HG03097 (cell line): Measurements from ENCODE around the gene ARL6IP4.

Source experiments
- ATAC-seq: cut with Tn5 transposase; IDR thresholded peaks from one replicate; pipeline ENCODE4 v1.9.1; 2021; ENCODE audit not compliant: unreplicated experiment, low FRiP score

Gene ARL6IP4

DNA sequence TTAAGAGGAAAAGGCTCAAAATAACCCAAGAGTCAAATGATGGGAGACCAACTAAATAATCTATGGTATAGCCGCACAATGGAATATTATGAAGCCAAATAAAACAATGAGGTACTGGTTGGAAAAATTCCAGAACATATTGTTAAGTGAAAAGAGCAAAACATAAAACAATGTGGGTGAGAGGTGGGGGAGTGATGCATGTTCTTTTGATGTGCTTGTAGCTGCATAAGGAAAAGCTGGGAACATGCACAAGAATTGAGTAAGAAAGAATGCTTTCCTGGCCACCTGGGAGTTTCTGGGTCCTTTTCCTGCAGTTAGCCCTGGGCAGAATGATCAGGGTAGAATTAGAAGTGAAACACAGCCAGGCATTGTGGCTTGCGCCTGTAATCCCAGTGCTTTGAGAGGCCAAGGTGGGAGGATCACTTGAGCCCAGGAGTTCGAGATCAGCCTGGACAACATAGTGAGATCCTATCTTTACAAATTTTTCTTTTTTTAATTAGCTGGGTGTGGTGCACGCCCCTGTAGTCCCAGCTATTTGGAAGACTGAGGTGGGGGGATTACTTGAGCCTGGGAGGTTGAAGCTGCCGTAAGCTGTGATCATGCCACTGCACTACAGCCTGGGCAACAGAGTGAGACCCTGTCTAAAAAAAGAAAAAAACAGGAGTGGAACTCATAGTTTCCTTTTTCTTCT, 22.1 kb upstream of the ARL6IP4 start:
- ATAC-seq = no peak

DNA sequence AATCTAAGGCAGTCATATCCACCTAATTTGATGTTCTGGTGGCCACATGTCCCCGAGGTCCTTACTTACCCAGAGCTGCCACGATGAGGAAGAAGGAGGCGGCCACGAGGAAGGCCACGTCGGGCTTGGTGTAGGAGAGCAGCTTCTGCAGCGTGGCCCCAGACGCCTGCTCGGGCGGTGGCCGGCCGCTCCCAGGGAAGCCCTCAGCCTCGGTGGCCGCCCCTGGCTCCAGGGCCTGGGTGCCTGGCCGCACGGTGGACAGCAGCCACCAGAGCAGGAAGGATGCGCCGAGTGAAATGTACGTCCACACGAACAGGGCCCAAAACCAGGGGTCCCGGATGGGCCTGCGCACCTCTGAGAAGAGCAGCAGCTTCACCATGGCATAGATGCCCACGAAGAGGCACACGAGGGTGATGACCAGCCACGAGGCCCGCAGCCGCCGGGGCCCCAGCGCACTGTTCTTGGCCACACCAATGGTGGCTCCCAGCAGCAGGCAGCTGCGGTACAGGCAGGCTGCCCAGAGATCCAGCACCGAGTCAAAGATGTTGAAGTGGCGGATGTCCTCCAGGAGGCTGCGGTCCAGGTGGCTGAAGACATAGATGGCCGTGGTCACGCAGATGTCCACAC, 20.8 kb upstream of the ARL6IP4 start:
- ATAC-seq = no peak

DNA sequence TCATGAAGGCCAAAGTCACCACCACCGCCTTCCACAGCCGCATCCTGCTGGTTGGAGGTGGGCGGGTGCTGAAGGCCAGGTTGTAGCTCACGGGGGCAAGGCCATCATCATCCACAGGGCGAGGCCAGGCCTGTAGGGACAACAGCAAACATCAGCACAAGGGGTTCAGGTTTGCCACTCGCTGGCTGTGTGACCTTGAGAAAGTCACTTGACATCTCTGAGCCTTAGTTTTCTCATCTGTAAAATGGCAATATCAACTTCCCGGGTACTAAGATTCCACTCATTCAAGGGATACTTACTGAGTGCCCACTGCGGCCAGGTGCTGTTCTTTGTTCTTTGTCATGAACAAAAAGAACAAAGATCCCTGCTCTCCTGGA, 20.3 kb upstream of the ARL6IP4 start:
- no peak for ATAC-seq

DNA sequence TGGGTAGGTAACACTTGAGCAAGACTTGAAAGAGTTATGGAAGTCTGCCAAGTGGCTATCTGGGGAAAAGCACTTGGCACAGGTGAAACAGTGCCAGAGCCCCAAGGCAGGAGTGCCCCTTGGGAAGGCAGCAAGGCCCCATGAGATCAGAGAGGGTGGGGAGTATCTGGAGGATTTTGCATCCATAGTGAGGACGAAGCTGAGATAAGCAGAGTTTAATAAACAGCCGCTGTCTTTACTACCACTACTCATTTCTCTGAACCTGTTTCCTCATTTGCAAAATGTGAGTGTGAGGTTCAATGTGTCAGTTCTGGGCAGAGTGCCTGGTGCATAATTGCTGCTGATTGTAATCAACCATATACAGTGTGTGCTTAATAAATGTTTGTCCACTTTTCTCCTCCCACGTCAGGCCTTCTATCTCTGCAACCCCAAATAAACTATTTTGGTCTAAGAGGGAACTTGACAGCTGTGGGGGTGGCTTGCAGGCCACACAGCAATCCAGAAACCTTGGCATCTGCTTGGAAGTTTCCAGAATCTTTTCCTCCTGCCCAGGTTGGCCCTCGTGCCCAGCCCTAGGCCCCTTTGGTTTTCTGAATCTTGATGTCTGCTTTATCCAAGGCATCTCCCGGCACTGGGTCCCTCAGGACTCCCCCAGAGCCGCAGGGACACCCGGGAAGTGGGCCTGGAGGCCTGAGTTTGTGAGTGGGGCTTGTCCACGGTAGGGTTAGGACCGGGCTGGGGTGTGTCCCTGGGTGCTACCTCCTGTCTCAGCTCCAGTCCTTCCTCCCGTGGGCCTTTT, 18.8 kb upstream of the ARL6IP4 start:
- no peak for ATAC-seq

DNA sequence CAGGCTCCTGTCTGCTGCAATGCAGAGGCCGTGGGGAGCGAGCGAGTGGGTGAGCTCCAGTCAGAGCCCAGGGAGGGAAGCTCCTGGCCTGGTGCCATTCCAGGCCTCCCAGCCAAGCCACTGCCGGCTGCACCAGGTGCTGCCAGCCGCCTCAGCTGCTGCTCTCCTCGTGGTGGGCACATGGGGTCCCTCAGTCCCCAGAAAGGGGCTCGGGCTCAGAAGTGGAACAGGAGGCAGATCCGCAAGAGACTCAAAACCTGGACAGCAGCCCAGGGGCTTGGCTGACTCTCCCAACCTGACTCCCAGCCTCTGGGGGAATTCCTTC, 16.6 kb upstream of the ARL6IP4 start:
- no peak for ATAC-seq

DNA sequence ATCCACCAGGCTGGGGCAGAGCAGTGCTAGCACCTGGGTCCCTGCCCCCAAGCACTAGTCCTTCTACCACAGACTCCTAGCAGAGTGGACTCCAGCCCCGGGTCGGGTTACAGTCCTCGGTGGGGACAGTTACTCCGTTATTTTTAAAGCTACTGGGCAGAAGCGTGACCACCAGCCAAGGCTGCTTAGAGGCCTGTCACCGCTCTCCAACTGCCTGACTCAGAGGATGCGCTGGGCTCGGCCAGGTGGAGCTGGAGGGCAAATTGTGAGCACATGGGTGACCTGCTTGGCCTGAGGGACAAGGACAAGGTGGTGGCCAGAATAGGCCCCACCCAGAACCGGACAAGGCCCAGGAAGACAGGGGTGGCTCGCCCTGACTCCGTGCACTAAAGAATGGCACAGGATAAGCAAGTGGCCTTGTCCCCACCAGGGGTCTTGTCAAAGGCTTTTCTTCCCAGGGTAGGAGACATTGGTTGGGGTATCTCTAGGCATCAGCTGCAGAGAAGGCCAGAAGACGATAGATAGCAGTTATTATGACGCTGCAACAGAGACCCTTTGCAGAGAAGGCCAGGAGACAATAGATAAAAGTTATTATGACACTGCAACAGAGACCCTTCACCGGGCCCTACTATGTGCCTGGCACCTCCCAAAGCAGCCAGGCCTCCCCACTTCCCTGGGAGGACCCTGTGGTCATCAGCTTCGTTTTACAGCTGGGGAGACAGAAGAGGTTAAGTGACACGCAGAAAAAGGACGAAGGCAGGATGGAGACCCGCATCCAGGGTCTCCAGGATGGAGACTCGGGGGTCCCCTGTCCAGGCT, 15.8 kb upstream of the ARL6IP4 start:
- no peak for ATAC-seq

DNA sequence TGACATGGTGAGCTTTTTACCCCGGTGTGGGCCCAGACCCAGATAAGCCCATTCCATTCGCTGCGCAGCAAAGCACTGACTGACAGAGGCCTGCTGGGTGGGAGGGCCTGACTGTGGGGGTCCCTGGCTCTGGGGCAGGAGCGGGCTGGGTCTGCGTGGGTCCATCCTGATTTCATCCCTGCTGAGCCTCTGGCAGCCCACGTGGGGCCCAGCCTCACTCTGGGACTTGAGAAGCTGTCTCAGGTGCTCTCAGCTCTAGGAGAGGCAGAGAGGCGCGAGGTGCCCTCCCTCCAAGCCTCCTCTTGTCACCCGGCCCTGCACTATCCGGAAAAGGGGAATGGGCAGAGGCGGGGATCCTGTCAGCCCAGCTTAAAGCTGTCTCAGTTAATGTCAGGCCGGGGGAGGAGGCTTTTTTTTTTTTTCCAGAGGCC, 15.1 kb upstream of the ARL6IP4 start:
- ATAC-seq = no peak

DNA sequence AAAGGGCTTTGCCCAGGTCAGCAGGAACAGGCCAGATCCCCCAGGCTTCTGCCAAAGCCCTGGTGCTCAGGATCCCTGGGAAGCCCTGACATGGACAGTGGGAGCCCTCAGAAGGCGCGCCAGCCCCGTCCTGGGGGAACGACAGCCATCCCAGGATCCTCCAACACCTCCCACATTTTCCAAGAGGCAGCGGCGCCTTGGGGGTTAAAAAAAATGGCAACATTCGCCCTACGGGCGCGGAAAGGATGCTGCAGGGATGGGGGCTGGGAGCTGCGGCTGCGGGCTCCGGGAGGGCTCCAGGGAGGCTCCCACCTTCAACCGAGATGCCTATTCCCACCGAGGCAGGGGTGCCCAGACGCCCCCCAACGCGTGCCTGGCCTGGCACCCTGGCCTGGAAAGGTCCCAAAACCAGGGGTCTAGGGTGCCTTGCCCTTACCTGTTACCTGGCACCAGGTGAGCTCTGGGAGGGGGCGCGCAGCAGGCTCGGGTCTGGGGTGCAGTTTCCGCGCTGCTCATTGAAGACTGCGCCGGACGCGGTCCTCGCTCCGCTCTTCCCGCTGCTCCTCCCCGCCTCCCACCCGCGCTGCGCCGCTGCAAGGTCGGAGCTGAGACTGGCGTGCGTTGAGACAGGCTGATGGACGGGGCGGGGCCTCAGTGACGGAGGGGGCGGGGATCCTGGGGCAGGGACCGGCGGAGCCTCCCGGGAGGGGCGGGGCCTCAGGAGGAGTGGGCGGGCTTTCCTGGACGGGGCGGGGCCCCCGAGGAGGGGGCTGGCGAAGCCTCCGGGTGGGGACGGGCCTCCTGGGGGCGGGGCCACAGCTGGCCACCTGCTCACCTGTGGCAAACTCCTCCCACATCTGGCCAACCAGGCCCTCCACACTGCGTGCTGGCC, 14.4 kb upstream of the ARL6IP4 start, which contains the start of gene ABCB9:
Gene ABCB9, minus strand, starts transcription at position 613 of the 892 bp plus-strand sequence. CDS start 6,228 bp downstream, outside the sequence.
- no peak for ATAC-seq

DNA sequence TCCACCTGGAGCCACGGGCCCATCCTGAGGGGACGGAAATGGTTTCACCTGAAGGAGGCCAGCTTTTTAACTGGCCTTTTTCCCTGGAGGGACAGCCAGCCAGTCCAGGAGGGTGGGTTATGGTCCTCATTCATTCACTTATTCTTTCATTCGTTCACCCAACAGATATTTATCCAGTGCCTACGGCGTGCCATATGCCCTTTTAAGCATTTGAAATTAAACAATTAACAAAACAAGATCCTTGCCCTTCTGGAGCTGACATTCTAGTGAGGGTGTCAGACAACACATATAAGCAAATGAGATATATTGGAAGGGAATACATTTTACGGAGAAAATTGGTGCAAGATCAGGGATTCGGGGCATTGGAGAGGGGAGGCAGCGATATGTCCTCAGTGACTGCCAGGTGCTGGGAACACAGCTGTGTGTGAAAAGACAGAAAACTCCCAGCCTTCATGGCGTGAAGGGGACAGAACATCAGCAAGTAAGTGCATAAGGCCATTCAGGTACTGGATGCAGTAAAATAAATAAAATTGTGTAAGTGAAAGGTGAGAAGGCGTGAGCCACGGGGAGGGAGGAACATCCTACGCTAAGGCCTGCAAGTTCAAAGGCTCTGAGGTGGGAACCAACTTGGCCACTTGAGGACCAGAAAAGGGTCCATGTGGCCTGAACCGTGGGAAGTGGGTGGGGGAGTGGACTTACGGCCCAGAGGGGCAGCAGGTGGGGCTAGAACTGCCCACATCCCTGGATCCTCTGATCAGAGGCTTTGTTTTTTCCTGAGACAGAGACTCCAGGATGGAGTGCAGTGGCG, 13.5 kb upstream of the ARL6IP4 start:
- no peak for ATAC-seq

DNA sequence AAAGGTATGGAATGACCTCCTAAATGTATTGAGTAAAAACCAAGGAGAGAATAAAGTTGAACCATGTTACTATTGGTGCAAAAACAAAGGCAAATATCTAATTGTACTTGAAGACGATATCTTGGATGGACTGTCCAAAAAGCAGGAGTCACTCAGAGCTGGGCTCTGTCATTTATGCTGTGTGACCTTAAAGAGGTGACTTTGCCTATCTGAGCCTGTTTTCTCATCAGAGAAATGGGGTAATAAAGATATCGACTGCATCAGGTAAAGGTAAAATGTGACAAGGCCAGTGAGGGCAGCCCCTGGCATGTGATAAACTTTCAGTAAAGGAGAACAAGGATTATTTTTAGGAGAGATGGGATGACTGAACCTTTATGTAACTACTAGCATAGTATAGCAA, 12.4 kb upstream of the ARL6IP4 start:
- no peak for ATAC-seq

DNA sequence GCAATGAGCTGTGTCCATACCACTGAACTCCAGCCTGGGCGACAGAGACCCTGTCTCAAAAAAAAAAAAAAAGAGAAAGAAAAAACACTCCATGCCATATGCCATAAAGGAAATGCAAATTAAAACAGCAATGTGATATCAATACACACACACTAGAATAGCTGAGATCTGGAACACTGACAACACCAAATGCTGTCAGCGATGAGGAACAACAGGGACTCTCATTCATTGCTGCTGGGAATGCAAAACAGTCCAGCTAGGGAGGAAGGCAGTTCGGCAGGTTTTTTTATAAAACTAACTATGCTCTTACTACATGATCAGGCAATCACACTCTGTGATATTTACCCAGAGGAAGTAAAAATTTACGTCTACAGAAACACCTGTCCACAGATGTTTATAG, 10.8 kb upstream of the ARL6IP4 start:
- no peak for ATAC-seq

DNA sequence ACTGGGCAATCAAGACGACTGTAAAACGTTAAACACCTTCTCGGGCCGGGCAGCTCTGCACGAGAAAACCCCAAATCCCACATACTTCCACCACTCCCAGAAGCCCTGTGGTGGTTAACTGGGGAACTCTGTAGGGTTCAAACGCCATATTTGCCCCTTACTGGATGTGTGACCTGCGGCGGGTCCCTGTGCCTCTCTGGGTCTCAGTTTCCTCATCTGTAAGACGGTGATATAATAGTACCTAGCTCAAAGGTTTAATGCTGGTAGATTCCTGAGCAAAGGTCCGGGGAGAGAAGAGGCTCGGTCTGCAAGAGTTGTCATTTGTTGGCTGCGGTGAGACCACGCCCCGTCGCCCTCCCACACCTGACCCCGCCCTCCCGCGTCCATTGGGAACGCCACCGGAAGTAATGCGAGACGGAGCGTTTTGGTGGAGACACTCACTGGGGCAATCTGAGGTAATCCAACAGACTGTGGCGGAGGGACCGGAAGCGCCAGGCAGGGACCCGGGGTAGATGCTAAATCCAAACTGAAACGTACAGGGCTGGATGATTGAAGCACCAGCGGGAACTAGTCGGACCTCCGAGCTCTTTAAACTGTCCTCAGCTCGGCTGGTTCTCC, 6.1 kb upstream of the ARL6IP4 start:
- ATAC-seq = peak; percentile 71

DNA sequence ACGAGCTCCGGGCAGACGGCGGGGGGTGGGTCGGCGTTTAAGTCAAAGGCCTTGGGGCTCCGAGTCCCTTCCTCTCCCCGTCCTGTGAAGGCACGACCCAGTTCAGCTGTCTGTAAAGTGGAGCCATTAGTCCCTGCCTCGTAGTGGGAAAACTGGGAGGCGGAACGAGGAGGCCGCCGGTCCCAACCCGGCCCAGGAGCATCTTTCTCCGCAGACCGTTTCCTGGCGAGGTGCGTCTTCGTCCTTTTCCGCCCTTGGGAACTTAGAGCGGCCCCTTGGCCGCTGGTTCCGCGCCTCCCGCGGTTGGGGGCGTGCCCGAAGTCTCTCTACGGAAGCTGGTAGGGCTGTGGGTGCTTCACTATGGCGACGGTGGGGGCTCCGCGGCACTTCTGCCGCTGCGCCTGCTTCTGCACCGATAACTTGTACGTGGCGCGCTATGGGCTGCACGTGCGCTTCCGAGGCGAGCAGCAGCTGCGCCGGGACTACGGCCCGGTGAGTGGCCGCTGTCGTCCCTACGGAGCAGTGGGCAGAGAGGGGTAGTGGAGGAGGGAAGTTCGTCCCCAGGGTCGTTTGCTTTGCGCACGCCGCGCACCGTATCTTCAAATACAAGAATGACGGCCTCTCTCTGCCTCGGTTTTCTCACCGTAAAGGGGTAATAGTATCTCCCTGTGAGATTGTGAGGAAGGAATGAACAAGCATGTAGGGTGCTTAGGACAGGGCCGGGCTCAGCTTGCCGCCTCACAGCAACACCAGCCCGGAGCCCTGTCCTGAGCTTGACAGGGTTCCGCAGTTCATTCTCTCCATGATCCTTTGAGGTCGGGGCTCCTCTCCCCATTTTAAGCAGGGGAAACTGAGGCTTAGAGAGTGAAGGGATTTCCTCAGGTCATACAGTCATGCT, 5.3 kb upstream of the ARL6IP4 start, which contains the start of gene OGFOD2:
Gene OGFOD2, plus strand, starts transcription at position 353 of the 898 bp plus-strand sequence. Its CDS starts 8 bp downstream, at position 361.
- ATAC-seq = peak; percentile 65

DNA sequence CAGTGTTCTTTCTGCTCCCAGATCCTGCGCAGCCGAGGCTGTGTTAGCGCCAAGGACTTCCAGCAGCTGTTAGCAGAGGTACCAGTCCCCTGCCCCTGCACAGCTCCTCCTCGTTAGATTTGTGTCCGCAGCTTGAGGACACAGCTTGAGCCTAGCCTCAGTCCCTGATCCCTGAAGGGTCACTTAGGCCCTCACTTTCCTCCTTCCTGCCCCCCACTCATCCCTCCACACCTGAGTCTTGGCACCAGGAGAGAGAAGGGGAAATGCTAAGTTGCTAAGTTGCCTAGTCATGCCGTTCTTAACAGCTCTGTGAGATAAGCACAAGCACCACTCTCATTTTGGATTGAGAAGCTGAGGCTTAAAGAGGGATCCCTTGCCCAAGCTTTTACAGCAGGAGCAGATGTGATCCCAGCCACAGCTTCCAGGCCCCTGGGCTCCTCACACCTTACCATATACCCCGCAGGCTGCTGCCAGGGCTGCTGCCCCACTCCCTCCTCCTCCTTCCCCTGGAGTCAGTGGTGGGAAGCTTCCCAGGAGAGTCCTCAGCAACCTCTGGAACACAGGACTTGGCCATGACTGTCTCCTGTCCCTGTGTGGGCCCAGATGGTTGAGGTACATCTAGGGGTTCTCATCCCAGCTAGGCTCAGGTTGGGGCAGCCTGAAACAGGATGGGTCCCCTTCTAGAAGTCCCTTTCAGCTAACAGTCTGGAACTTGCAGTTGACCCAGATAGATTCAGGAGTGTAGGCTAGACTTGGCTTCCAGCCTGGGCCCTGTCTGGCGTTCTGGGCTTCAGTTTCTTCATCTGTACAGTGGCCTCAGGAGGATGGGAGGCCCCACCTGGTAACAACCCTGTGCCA, 4.5 kb upstream of the ARL6IP4 start:
- ATAC-seq = no peak

DNA sequence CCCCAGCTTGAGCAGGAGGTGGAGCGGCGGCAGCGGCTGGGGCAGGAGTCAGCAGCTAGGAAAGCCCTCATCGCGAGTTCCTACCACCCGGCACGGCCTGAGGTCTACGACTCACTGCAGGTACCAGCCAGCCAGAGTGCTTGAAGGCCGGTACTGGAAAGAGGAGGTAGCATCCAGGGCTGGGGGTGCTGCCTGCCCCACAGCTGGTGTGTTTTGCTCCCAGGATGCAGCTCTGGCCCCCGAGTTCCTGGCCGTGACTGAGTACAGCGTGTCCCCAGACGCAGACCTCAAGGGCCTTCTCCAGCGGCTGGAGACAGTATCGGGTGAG, 3.9 kb upstream of the ARL6IP4 start:
- ATAC-seq = no peak

DNA sequence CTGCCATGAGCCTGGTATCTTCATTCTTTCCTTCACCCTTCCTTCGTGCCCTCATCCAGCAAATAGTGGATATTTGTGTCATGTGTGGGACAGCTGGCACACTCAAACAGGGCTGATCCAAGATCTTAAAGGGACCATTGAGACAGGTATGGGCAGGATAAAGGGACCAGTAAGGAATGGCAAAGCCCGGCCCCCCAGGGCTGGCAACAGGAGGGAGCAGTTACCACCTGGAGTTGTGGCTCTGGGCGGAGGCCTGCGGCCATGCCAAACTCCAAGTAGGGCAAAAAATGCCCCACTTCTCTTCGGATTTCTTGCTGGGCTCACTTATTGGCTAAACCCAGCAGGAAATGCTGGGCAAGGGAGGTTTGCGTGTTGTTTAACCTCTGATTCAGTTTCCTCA, 3.3 kb upstream of the ARL6IP4 start:
- ATAC-seq = no peak
